Measurements from ENCODE around the gene TMUB1.

Gene TMUB1

GRCh38 chr7:151086802-151087244, 3.5 kb upstream of the TMUB1 start:
- no peak for TF ChIP-seq CTCF (conservative IDR thresholded peaks at IDR 0.05)
- peak overlapping the region; percentile 97 for H3K27ac ChIP-seq

GRCh38 chr7:151085691-151086620, 2.7 kb upstream of the TMUB1 start, which contains the start of gene AGAP3:
Gene AGAP3, plus strand, starts transcription at chr7:151086475. Its CDS starts 267 bp downstream, at chr7:151086742.
- no peak; the same call in 1 of the 2 replicates for TF ChIP-seq CTCF (conservative IDR thresholded peaks at IDR 0.05)
- peak within 1 kb of the TSS; percentile 97 for H3K27ac ChIP-seq

DNA sequence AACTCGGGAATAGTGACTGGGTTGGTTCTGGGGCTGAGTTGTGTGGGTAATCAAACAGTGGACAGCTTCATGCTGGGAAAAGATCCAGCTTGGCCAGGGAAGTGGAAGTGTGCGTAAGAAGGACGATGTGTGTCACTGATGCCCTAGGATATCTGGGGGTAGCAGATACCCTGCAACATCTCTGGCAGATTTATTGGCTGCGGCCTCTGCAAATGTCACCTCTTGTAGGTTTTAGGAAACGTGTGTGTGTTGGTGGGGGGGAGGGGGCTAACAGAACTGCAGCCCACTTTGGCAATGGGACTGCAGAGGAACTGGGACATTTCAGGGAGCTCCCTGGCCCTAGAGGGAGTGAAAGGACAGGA, 2.0 kb upstream of the TMUB1 start:
- peak overlapping the region; percentile 97 for H3K27ac ChIP-seq
- TF ChIP-seq CTCF (conservative IDR thresholded peaks at IDR 0.05) = no peak

DNA sequence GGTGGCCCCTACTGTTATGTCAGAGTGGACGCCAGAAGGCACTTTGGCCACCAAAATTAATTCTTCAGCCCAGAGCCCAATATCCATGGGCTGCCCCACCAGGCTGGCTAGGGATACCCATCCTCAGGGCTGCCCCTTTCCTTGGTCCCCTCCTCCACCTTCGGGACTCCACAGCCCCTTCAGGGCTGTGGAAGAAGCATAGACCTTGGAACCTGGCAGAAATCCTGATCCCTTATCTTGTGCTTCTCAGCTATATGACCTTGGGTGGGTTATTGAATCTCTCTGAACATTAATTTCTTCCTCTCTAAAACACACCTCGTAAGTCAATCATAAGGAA, 499 bp upstream of the TMUB1 start:
- H3K27ac ChIP-seq = peak overlapping the region; percentile 97
- no peak for TF ChIP-seq CTCF (conservative IDR thresholded peaks at IDR 0.05)

DNA sequence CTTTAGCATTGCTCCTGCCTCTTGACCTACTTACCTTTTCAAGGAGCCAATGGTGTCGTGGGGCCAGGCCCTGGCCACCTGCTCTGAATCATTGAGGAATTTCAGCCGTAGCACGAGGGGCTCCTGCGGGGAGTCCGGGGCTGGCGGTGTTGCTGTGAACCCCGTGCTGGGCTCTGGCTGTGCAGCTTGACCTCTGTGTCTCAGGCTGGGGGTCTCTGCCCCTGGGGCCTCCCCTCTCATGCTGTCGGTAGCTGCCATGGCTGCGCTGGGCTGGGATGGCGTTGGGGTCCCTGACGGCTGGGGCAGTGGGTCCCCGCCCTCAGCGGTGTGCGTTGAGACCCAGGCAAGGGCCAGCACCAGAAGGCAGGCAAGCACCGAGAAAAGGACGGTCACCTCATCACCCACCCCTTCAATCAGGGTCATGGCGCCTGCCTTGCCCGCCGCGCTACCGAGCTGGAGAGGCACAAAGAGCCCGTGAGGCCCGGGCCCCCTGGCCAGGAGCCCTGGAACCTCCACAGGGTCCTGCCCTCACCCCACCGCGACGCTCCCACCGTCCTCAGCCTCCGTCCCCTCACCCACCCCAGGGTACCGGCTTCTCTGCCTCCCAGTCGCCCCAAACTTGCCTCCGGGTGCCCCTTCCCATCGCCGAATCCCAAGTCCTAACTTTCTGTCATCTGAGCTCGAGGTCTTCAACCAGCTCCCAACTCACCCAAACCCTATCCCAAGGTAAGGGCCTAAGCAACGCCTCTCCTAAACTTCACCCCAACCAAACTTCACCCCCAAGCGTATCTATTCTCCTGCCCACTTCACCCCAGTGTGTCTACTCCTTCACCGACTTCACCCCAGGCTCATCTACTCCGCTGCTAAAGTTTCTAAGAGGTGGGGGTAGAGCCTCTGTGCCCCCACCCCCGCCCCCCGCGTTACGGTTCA, 887 bp downstream of the TMUB1 start:
- TF ChIP-seq CTCF (conservative IDR thresholded peaks at IDR 0.05) = no peak
- H3K27ac ChIP-seq = peak overlapping the region; percentile 97

DNA sequence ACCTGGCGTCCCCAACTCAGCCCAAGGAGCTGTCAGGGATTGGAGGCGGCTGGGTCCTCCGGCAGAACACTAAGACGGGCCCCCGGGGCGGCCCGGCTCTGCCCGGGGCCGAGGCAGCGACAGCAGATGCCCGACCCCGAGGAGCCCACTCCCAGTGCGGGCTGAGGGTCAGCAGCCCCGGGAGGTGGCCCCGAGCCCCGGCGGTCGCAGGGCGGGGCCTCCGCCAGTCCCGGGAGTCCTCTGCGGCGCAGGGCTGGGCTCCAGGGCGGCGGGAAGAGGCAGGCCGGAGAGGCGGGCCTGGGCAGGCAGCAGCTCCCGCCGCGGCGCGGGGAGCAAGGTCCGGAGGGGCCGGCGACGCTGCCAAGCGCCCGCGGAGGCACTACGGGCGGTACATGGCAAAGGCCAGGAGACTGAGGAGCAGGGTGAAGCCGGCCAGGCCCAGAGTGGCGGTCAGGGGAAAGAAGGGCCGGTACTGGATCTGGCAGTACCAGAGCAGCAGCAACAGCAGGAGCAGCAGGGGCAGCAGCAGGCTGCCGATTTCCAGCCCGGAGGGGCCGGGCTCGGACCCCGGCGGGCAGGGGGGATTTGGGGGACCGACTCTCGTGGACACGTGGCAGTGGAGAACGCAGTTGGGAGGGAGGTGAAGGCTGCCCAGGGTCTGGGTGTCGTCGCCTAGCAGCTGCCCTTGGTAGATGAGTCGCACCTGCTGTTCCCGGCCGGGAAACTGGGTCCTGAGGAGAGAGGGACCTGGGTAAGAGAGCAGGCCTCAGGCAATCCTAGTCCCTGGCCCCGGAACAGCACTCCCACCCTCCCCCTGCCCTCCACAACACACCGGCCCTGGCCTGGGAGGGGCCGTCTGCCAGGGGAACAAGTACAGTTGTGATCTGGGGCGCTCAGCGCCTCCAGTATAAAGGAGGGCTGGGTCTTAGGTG, 1.9 kb downstream of the TMUB1 start:
- peak overlapping the region; percentile 97 for H3K27ac ChIP-seq
- no peak for TF ChIP-seq CTCF (conservative IDR thresholded peaks at IDR 0.05)
